ENCODE measurements around the gene UNC13D.
"Not testable (repeated sequence)": the region's sequence is repeated elsewhere in the genome, so short reads cannot be mapped to it uniquely, and the experiment has no call there.

The UNC13D gene

DNA sequence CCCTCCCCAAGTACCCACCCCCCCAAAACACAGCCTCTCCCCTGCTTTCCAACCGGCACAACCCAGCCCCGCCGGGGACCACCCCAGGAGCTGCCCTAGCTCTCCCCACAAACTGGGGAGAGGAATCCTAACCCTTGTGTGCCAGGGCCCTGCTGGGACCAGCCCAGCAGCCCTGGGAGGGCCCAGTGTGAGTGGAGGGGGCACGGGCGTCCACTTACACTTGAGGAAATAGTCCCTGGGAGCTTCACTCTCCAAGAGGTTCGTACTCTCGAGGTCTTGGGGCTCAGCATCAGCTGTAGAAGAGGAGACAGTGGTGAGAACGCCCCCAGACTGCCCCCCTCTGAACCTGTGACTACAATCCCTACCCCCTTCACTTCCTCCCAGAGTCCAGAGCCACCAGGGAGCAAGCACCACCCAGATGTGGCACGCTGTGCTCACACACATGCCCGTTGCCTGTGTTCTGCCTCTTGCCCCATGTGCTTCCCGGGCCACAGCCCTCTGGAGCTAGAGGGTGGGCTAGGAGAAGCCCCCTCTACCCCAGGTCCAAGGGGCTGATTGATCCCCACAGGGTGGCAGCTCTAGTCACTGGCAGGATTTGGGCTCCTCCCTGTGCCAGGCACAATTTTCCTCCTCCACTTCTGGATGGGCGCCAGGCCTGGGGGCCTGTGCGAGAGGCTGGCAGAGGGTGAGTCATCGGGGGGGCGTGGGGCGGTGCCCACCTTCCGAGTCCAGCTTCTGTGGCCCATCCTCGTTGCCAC is 31.2 kb upstream of the UNC13D start:
- FAIRE-seq (no peak), DNase-seq (ENCODE audit: low spot score) (peak; percentile 40)

DNA sequence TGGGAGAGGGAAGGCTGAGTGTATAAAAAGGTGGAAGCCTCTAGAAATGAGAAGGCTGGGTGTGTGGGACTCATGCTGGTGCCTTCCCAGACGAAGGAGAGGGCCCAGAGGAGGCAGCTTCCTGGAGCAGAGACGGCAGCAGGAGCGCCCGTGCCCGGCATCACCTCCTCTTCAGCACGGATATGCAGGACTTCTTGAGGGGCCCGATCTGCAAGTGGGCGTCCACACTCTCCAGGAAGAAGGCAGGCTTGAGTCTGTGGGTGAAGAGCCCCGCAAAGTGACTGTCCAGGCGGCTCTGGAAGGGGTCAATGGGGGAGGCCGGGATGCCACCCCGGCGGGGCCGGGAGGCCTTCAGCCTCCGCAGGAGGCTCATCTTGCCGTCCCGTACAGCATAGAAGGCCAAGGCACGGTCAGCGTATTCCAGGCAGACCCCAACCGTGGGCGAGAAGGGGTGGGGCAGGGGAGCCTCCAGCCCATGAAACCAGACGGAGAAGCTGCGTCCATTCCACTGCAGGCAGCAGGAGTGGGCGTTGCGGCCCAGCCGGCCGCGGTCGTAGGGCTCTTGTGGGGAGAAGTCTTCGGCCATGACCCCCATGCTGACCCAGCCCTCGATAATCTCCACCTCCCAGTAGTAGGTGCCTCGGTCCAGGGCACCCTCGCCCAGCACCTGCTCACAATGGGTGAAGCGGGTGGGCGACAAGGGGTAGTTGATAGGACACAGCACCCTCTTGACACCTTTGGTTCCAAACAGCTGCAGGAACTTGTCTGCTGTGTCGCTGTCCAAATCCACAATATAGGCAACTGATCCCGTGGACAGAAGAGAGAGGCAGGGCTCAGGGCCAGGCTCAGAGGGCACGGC is 30.3 kb upstream of the UNC13D start:
- FAIRE-seq: no peak

GRCh38 chr17:75873587-75874322 is 29.6 kb upstream of the UNC13D start:
- no peak for FAIRE-seq
- DNase-seq (ENCODE audit: low spot score): no peak

More for the DNA sequence above, 30.3 kb upstream of the UNC13D start:
- DNase-seq (ENCODE audit: low spot score): no peak

- FAIRE-seq (no peak), DNase-seq (ENCODE audit: low spot score) (peak; percentile 65)
Observed at GRCh38 chr17:75872434-75873351, 28.5 kb upstream of the UNC13D start.

- FAIRE-seq; DNase-seq (ENCODE audit: low spot score): not testable (repeated sequence)
Observed at GRCh38 chr17:75870228-75870627, 26.0 kb upstream of the UNC13D start.

DNA sequence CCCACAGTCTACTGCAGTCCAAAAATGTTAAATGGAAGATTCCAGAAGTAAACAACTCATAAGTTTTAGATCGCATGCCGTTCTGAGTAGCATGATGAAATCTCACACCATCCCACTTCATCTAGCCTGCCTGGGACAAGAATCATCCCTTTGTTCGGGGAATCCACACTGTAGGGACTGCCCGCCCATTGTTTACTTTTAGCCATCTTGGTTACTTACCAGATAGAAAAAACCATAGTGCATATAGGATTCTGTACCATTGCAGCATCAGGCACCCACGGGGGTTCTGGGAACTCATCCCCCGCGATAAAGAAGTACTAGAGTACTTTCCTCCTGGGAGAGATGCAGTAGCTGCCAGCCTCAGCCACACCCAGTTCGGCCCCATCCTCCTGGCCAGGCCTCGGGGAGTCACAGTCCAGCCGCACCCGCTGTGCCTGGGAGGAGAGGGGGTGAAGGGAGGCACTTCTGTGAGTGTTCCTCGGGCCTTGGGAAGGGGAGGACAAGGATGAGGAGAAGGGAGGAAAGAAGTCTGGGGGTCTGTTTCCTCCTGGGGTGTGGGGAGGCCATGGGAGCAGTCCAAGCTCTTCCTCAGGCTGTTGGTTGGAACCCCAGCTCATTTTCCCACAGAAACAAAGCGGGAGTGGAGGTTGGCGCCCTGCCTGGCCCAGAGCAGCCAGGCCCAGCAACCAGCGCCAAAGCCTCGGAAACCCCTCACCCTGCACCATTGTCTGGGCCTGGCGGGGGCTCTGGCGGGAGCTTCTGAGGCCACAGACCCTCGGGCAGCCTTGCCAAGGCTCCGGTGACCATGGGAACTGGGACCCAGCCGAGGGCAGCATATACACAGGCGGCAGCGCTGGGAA is 25.3 kb upstream of the UNC13D start:
- FAIRE-seq: no peak

DNA sequence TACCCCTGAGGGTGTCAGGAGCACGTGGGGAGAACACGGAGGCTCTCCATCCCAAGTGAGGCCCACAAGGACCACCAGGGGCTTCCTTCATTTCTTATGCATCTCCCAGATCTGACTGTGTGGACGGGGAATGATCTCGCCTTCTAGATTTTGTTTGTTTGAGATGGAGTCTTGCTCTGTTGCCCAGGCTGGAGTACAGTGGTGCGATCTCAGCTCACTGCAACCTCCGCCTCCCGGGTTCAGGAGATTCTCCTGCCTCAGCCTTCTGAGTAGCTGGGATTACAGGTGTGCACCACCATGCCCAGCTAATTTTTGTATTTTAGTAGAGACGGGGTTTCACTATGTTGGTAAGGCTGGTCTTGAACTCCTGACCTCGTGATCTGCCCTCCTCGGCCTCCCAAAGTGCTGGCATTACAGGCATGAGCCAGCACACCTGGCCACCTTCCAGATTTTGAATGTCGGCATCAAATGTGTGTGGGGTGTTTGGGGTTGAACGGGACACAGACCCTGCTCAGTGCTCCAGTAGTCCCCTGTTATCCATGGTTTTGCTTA is 24.6 kb upstream of the UNC13D start:
- FAIRE-seq; DNase-seq (ENCODE audit: low spot score): not testable (repeated sequence)

More for the DNA sequence above, 25.3 kb upstream of the UNC13D start:
- DNase-seq (ENCODE audit: low spot score): no peak

GRCh38 chr17:75865404-75866188 is 21.4 kb upstream of the UNC13D start:
- FAIRE-seq; DNase-seq (ENCODE audit: low spot score): not testable (repeated sequence)

DNA sequence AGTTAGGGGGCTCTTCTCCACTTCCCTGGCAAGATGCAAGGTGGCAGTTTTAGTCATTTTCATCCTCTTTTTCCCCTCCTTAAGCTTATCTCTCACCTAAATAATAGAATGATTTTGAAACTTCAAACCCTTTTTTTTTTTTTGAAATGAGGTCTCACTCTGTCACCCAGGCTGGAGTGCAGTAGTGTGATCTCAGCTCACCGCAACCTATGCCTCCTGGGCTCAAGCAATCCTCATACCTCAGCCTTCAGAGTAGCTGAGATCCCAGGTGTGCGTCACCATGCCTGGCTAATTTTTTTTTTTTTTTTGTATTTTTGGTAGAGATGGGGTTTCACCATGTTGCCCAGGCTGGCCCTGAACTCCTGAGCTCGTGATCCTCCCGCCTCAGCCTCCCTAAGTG is 20.7 kb upstream of the UNC13D start:
- not testable (repeated sequence) for FAIRE-seq; DNase-seq (ENCODE audit: low spot score)

DNA sequence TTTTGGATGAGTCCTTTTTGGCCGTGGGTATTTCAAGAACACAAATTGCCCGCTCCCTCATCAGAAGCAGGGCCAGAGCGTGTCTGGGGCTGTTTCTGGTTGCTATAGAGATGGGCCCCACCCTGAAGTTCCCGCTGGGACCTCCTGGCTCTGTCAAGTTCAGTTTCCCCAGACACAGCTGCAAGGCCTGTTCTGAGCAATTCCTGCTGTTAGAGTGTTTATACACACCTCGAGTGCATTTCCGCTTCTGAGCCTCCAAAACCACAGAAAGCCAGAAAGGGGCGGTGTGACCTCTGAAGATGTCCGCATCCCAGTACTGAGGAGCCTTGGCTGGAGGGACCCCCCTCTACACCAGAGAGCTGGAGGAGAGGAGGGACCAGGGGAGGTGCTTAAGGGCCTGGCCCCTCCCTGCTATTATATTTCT is 20.3 kb upstream of the UNC13D start:
- DNase-seq (ENCODE audit: low spot score): no peak
- FAIRE-seq: no peak

DNA sequence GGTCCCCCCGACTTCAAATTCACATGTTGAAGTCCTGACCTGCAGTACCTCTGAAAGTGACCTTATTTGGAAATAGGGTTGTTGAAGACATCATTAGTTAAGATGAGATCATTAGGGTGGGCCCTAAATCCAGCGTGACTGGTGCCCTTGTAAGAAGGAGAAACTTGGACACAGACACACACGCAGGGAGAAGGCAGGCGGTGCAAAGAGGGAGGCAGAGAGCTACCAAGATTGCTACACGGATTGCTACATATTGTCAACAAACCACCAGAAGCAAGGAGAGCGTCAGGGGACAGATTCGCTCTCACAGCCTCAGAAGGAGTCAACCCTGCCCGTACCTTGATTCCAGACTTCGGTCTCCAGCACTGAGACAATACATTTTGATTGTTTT is 17.7 kb upstream of the UNC13D start:
- FAIRE-seq (no peak), DNase-seq (ENCODE audit: low spot score) (no peak)

- FAIRE-seq; DNase-seq (ENCODE audit: low spot score): not testable (repeated sequence)
Observed at GRCh38 chr17:75859358-75859757, 15.2 kb upstream of the UNC13D start.

DNA sequence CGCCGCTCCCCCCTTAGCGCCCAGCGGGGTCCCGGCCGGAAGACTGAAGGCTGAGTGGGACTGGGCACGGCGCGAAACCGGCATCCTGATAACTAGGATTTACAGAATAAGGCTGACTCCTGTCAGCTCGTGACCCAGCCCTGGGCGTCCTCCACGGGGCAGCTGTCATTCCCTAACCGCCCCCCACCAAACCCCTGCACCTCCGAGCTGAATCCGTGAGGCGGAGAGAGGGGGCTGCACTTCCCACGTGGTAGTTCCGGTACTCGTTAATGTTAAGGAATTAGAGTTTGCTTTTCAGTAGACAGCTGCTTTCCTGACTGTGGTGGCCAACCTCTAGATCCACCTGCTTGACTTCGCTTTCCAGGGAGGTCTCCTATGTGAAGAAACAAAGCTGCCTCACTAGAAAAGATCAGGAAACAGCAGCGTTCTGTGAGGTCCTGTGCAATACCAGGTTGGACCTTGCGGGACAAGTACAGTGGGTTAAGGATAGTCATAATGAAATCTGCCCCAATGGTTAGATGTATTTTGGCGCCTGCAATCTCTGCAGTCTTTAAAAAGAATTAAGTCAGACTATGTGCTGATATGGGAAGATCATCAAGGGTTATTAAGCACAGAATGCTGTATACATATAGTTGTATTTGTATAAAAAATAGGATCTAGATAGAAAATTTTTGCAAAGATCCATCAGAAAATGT is 12.0 kb upstream of the UNC13D start:
- DNase-seq (ENCODE audit: low spot score): no peak
- FAIRE-seq: no peak

- DNase-seq (ENCODE audit: low spot score) (peak; percentile 99), FAIRE-seq (peak; percentile 91)
Observed at GRCh38 chr17:75855310-75856061, 11.3 kb upstream of the UNC13D start, which contains the start of gene WBP2. Gene WBP2 (minus strand): TSS chr17:75855335. CDS start chr17:75855297, 38 bp downstream.

GRCh38 chr17:75854881-75855309 is 10.7 kb upstream of the UNC13D start:
- DNase-seq (ENCODE audit: low spot score) (no peak), FAIRE-seq (no peak)

DNA sequence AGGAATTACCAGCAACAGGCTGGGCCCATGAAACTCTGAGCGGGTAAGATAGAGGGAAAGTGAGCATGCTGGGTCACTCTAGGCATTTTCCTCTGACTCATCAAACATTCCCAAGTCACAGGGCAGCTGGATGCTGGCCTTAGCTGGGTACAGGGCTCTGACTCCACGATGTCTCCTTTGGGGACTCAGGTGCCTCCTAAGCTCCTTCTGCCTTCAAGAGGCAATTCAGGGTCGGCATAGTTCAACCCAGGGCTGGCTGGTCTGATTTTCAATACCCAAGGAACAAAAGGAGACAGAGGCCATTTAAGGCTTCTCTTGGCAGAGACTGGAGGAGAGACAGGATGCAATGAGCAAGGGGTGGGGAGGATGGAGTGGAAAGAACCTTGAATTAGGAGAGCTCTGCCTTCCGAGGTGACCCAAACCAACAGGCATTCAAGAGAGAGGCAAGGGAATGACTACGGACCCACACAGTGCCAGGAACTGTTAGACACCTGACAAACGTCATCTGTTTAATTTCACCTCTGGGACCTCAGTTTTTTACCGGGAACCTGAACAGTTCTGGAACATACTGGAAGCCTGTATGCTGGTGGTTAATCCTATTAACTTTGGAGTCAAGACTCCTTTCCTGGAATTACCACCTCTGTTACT is 10.0 kb upstream of the UNC13D start:
- DNase-seq (ENCODE audit: low spot score): peak; percentile 80

More for the DNA sequence above, 10.0 kb upstream of the UNC13D start:
- peak; percentile 73 for FAIRE-seq

Measured in RCC 7860 (cell line).